GM18870 (cell line): Measurements from ENCODE around the gene LLPH.
"Not testable (repeated sequence)": the region's sequence is repeated elsewhere in the genome, so short reads cannot be mapped to it uniquely, and the experiment has no call there.

Experiments used
- ATAC-seq: cut with Tn5 transposase; IDR thresholded peaks from one replicate; pipeline ENCODE4 v1.9.1; 2021; ENCODE audit warnings: moderate library complexity; ENCODE audit not compliant: unreplicated experiment

Gene LLPH

GRCh38 chr12:66130267-66131066 lies at the start of gene LLPH:
LLPH (minus strand) TSS chr12:66130750; CDS start chr12:66129106, 1,644 bp downstream.
- peak; percentile 89 for ATAC-seq

GRCh38 chr12:66176105-66176900 lies 45.8 kb upstream of the LLPH start:
- ATAC-seq = no peak

- ATAC-seq = not testable (repeated sequence)
Measured at GRCh38 chr12:66174391-66175325, 44.1 kb upstream of the LLPH start.

- ATAC-seq = no peak
Measured at GRCh38 chr12:66170606-66171005, 40.1 kb upstream of the LLPH start.

GRCh38 chr12:66169221-66170170 lies 38.9 kb upstream of the LLPH start, which contains the start of gene TMBIM4:
TMBIM4 (minus strand) TSS chr12:66169996; CDS start chr12:66169951, 45 bp downstream.
- ATAC-seq = peak; percentile 82

- no peak for ATAC-seq
Measured at GRCh38 chr12:66168410-66168809, 37.9 kb upstream of the LLPH start.

- ATAC-seq = no peak
Measured at GRCh38 chr12:66166561-66166960, 36.0 kb upstream of the LLPH start.

GRCh38 chr12:66165141-66165540 lies 34.6 kb upstream of the LLPH start:
- ATAC-seq = no peak

- ATAC-seq = no peak
Measured at GRCh38 chr12:66164349-66164821, 33.8 kb upstream of the LLPH start.

- no peak for ATAC-seq
Measured at GRCh38 chr12:66163289-66163688, 32.7 kb upstream of the LLPH start.

GRCh38 chr12:66162701-66163100 lies 32.2 kb upstream of the LLPH start:
- ATAC-seq = no peak

- ATAC-seq = no peak
Measured at GRCh38 chr12:66160704-66161103, 30.2 kb upstream of the LLPH start.

- no peak for ATAC-seq
Measured at GRCh38 chr12:66159123-66159522, 28.6 kb upstream of the LLPH start.

GRCh38 chr12:66156654-66157053 lies 26.1 kb upstream of the LLPH start:
- no peak for ATAC-seq

- no peak for ATAC-seq
Measured at GRCh38 chr12:66154776-66155175, 24.2 kb upstream of the LLPH start.

GRCh38 chr12:66152732-66153131 lies 22.2 kb upstream of the LLPH start:
- no peak for ATAC-seq

GRCh38 chr12:66149702-66150398 lies 19.3 kb upstream of the LLPH start:
- no peak for ATAC-seq

GRCh38 chr12:66144791-66145754 lies 14.5 kb upstream of the LLPH start:
- ATAC-seq = no peak
